B cell (primary cell): ENCODE data around the gene HCFC1. TPM values are rescaled to one million over a fixed set of nuclear protein-coding genes. Genes with fewer than 3 reads are reported as not detected.
A peak's percentile ranks its signal among the peaks of the same experiment; 100 is the strongest.

Experiments used
- ATAC-seq: fragments of 200-7000 bp; cut with Tn5 transposase; one replicate; pipeline ENCODE4 v1.10.0; 2021; ENCODE audit warnings: low read depth, mild to moderate bottlenecking, moderate number of reproducible peaks, moderate library complexity
- CTCF ChIA-PET: fragments of 350-600 bp; sonication (Branson Sonifier 250); formaldehyde crosslinking; loops from one replicate; lab custom pipeline; 2021; ENCODE audit warnings: antibody characterized with exemption, inconsistent platforms; lab: Charles Lee
- POLR2A ChIA-PET: fragments of 350-600 bp; sonication (Branson Sonifier 250); formaldehyde crosslinking; loops from one replicate; lab custom pipeline; 2021; ENCODE audit warnings: antibody characterized with exemption; lab: Charles Lee
- DNase-seq: peaks from one replicate; pipeline ENCODE4 v3.0.0; 2013
- H2AFZ ChIP-seq: 2 replicates; pipeline ENCODE4 v1.6.1; 2012; ENCODE audit warnings: mild to moderate bottlenecking, low read depth, low read length; ENCODE audit not compliant: insufficient read depth, poor library complexity, severe bottlenecking
- H3K27ac ChIP-seq, 2 donors: 1 replicate in 1 of 2; 2 replicates in 1 of 2; pipeline ENCODE4 v1.5.1; 2012 to 2013; ENCODE audit warnings: low read length in 2 of 2, mild to moderate bottlenecking in 2 of 2, moderate library complexity in 1 of 2
- H3K27me3 ChIP-seq, 4 experiments: fragments of 200-600 bp in 1 of 4; sonication (generic) in 1 of 4; replicated peaks in 1 of 4; 1 replicate in 2 of 4; 2 replicates in 2 of 4; pipeline versions ENCODE4 v1.6.1 to v1.7.0; 2013 to 2016; ENCODE audit warnings: low read length in 3 of 4, mild to moderate bottlenecking in 2 of 4, mixed read lengths in 1 of 4, moderate library complexity in 1 of 4; ENCODE audit not compliant: insufficient read depth in 4 of 4, control insufficient read depth in 3 of 4; ENCODE audit errors: control extremely low read depth in 1 of 4
- H3K36me3 ChIP-seq, 2 experiments: replicated peaks in 1 of 2; 1 replicate in 1 of 2; 2 replicates in 1 of 2; pipeline versions ENCODE4 v1.6.1 to v1.7.1; 2013; ENCODE audit warnings: low read length in 1 of 2; ENCODE audit not compliant: insufficient read depth in 2 of 2, control insufficient read depth in 1 of 2; ENCODE audit errors: control extremely low read depth in 1 of 2, extremely low read depth in 1 of 2
- H3K4me1 ChIP-seq, 2 donors: fragments of 200-600 bp in 1 of 2; sonication (generic) in 1 of 2; 1 replicate in 1 of 2; 2 replicates in 1 of 2; pipeline versions ENCODE4 v1.5.1 to v1.6.1; 2013 to 2017; ENCODE audit warnings: low read length in 2 of 2; ENCODE audit not compliant: control insufficient read depth in 2 of 2, insufficient read depth in 2 of 2
- H3K4me2 ChIP-seq: replicated peaks from 2 replicates; pipeline ENCODE3; 2012; ENCODE audit warnings: mild to moderate bottlenecking, low read depth, low read length; ENCODE audit not compliant: poor library complexity, severe bottlenecking
- H3K4me3 ChIP-seq, 5 experiments: fragments of 200-600 bp in 1 of 5; sonication (generic) in 1 of 5; 1 replicate in 3 of 5; 2 replicates in 2 of 5; pipeline versions ENCODE4 v1.5.1 to v1.7.0; 2011 to 2016; ENCODE audit warnings: low read length in 4 of 5, mild to moderate bottlenecking in 4 of 5, low read depth in 2 of 5, control low read depth in 1 of 5, moderate library complexity in 1 of 5; ENCODE audit not compliant: insufficient read depth in 1 of 5; ENCODE audit errors: control extremely low read depth in 1 of 5, extremely low read depth in 1 of 5
- H3K79me2 ChIP-seq: fragments of 200-600 bp; sonication (generic); one replicate; pipeline ENCODE4 v1.6.0; 2016; ENCODE audit warnings: low read length; ENCODE audit not compliant: control insufficient read depth, insufficient read depth
- H3K9ac ChIP-seq: fragments of 200-600 bp; sonication (generic); 2 replicates; pipeline ENCODE4 v1.6.1; 2017; ENCODE audit warnings: mild to moderate bottlenecking, low read length, moderate library complexity
- H3K9me3 ChIP-seq, 3 donors: one replicate each; pipeline versions ENCODE4 v1.6.1 to v1.7.1; 2013; ENCODE audit warnings: low read length in 2 of 3; ENCODE audit not compliant: control insufficient read depth in 2 of 3, insufficient read depth in 1 of 3; ENCODE audit errors: control extremely low read depth in 1 of 3
- H4K20me1 ChIP-seq: 2 replicates; pipeline ENCODE4 v1.6.0; 2012; ENCODE audit warnings: mild to moderate bottlenecking, low read length; ENCODE audit not compliant: insufficient read depth, control insufficient read depth, poor library complexity, severe bottlenecking
- H3K27ac Mint-ChIP-seq: one replicate; pipeline ENCODE4 v1.8.0; 2021; ENCODE audit warnings: mixed read lengths
- H3K27me3 Mint-ChIP-seq: one replicate; pipeline ENCODE4 v1.8.0; 2021; ENCODE audit warnings: mixed read lengths
- H3K4me1 Mint-ChIP-seq: one replicate; pipeline ENCODE4 v1.8.0; 2021; ENCODE audit warnings: mixed read lengths
- H3K4me3 Mint-ChIP-seq: one replicate; pipeline ENCODE4 v1.8.0; 2021; ENCODE audit warnings: mixed read lengths
- H3K9me3 Mint-ChIP-seq: one replicate; pipeline ENCODE4 v1.8.0; 2022; ENCODE audit warnings: mixed read lengths; ENCODE audit not compliant: insufficient read depth
- EZH2 ChIP-seq: IDR thresholded peaks from 2 replicates; pipeline ENCODE4 v1.6.1; 2012; ENCODE audit warnings: borderline replicate concordance, low read depth, mild to moderate bottlenecking, moderate library complexity, low read length; ENCODE audit not compliant: insufficient read depth, poor library complexity, severe bottlenecking
- WGBS: methylation state at CpG from one replicate; pipeline ENCODE4 v1.1.5; 2013; ENCODE audit warnings: missing lambda C conversion rate; ENCODE audit not compliant: insufficient coverage; 5-methylcytosine and 5-hydroxymethylcytosine counted together
- intact Hi-C: fragments of 100-400 bp; cut with micrococcal nuclease; formaldehyde crosslinking; loops from one replicate; pipeline ENCODE4 v1.10.0; 2022
- polyA plus RNA-seq: library from polyadenylated mRNA; depleted of rRNA; stranded (reverse); fragments of >200 nt; gene quantifications from 2 replicates; pipeline ENCODE4 v1.2.3, GENCODE V29; 2012
- total RNA-seq, 2 donors: library from RNA; stranded (reverse); fragments of 120-200 nt in 1 of 2; gene quantifications; 1 replicate in 1 of 2; 2 replicates in 1 of 2; pipeline versions ENCODE4 v1.2.3 to v1.2.4, GENCODE V29; 2013 to 2022
- TF ChIP-seq, protein P1 (sequence below): fragments of 200-600 bp; IDR thresholded peaks from one replicate; pipeline ENCODE4 v1.8.0; 2022; ENCODE audit warnings: antibody characterized with exemption, mild to moderate bottlenecking

HCFC1 gene
- total and polyA plus RNA-seq, 2 donors (not counting 1 experiment from before 2014, with no cell fraction given): 32.1 to 57.7 TPM

- H3K27me3 ChIP-seq: no peaks in the 10 kb centered on the region
- Mint-ChIP-seq H3K4me1 (peaks cover 16% of the 10 kb centered on the region), H3K27ac (no peak overlapping the region), H3K4me3 (peak overlapping the region; percentile 63), H3K9me3 (no peaks in the 10 kb centered on the region), H3K27me3 (no peaks in the 10 kb centered on the region)
- intact Hi-C loops: no loop called here
- no peak overlapping the region for H3K27ac ChIP-seq
- no peaks in the 10 kb centered on the region for H3K9me3 ChIP-seq
- H4K20me1 ChIP-seq: no peaks in the 10 kb centered on the region
- H2AFZ ChIP-seq: peak overlapping the region; percentile 38
- no peak for ATAC-seq
- DNase-seq: no peak
- H3K4me2 ChIP-seq: peak overlapping the region; percentile 57
- H3K36me3 ChIP-seq: no peaks in the 10 kb centered on the region
- H3K4me3 ChIP-seq: peak overlapping the region in 2 of 5 experiments; percentile 8 to 15
- WGBS: 31% methylated on average over 6 of the region's 23 CpGs
- H3K4me1 ChIP-seq: peaks cover 9 to 34% of the 10 kb centered on the region in 2 donors
- ChIA-PET POLR2A (interaction anchor here (0.5 kb wide), 1 partner anchor 61 kb away, joined by 3 read pairs; no protein-coding TSS in a partner anchor), CTCF (interaction anchor here (15.4 kb wide), 1 partner anchor 16 kb away, joined by 325 read pairs; the partner anchor contains the start of gene ARHGAP4)
- no peak for TF ChIP-seq EZH2
- TF ChIP-seq, protein P1, sequence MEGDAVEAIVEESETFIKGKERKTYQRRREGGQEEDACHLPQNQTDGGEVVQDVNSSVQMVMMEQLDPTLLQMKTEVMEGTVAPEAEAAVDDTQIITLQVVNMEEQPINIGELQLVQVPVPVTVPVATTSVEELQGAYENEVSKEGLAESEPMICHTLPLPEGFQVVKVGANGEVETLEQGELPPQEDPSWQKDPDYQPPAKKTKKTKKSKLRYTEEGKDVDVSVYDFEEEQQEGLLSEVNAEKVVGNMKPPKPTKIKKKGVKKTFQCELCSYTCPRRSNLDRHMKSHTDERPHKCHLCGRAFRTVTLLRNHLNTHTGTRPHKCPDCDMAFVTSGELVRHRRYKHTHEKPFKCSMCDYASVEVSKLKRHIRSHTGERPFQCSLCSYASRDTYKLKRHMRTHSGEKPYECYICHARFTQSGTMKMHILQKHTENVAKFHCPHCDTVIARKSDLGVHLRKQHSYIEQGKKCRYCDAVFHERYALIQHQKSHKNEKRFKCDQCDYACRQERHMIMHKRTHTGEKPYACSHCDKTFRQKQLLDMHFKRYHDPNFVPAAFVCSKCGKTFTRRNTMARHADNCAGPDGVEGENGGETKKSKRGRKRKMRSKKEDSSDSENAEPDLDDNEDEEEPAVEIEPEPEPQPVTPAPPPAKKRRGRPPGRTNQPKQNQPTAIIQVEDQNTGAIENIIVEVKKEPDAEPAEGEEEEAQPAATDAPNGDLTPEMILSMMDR: no peak
- peaks cover 14% of the 10 kb centered on the region for H3K79me2 ChIP-seq
- H3K9ac ChIP-seq: no peak overlapping the region
These were observed 30.0 kb downstream of the HCFC1 start for GRCh38 chrX:153941336-153942252.
